ENCODE data around the gene SMNDC1.
"Not testable (repeated sequence)": the region's sequence is repeated elsewhere in the genome, so short reads cannot be mapped to it uniquely, and the experiment has no call there.

GRCh38 chr10:110251392-110251791, 53.3 kb downstream of the SMNDC1 start:
- TF ChIP-seq, protein P1, sequence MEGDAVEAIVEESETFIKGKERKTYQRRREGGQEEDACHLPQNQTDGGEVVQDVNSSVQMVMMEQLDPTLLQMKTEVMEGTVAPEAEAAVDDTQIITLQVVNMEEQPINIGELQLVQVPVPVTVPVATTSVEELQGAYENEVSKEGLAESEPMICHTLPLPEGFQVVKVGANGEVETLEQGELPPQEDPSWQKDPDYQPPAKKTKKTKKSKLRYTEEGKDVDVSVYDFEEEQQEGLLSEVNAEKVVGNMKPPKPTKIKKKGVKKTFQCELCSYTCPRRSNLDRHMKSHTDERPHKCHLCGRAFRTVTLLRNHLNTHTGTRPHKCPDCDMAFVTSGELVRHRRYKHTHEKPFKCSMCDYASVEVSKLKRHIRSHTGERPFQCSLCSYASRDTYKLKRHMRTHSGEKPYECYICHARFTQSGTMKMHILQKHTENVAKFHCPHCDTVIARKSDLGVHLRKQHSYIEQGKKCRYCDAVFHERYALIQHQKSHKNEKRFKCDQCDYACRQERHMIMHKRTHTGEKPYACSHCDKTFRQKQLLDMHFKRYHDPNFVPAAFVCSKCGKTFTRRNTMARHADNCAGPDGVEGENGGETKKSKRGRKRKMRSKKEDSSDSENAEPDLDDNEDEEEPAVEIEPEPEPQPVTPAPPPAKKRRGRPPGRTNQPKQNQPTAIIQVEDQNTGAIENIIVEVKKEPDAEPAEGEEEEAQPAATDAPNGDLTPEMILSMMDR (IDR thresholded peaks at IDR 0.05): not testable (repeated sequence)
- not testable (repeated sequence) for TF ChIP-seq POLR2A, POLR2AphosphoS5, EP300 (IDR thresholded peaks at IDR 0.05)

Measured in gastroesophageal sphincter (tissue), 3 donors.